ENCODE data around the gene BCDIN3D.

BCDIN3D gene

DNA sequence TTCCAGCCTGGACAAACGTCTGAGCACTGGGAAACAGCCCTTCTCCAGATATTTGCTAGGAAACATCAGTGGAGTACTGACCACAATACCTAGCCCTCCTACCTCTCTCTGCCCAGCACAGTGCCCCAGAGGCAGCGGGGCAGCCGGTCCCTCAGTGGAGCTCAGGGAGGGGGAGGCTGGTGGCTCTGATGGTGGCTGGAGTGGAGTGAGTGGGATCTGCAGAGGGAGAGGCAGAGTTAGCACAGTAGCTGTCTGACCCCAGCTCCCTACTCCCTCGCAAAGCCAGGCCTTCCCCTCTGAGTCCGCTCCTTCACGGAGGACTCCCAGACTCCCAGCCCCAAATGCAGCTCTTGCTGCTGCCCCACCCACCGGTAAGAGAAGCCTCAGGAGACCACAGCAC is 44.7 kb downstream of the BCDIN3D start:
- Histone ChIP-seq H3K27me3 (replicated peaks in 2 of 5; ENCODE audit: control insufficient read depth in 4 of 5, insufficient read depth in 5 of 5, low read length in 4 of 5) (no peaks in the 10 kb centered on the region), H3K36me3 (ENCODE audit: control insufficient read depth in 4 of 4, insufficient read depth in 4 of 4, low read length in 3 of 4) (peaks cover 3 to 63% (median 39%) of the 10 kb centered on the region in 4 experiments), H3K4me3 (ENCODE audit: control insufficient read depth in 1 of 7, extremely low read depth in 1 of 7, insufficient read depth in 4 of 7, low read depth in 2 of 7, low read length in 6 of 7) (no peak overlapping the region), H3K4me1 (ENCODE audit: control extremely low read depth in 1 of 4, control insufficient read depth in 4 of 4, insufficient read depth in 4 of 4, low read length in 3 of 4) (no peaks in the 10 kb centered on the region), H3K27ac (ENCODE audit: insufficient read depth in 1 of 2, low read depth in 1 of 2, low read length in 2 of 2, poor library complexity in 1 of 2, severe bottlenecking in 2 of 2) (no peak overlapping the region), H3K9me3 (ENCODE audit: control extremely low read depth in 1 of 5, control insufficient read depth in 4 of 5, insufficient read depth in 2 of 5, low read depth in 1 of 5, low read length in 4 of 5) (no peaks in the 10 kb centered on the region)
- POLR2A ChIA-PET = no interaction called here
- 94% methylated on average over 5 of the region's 7 CpGs for WGBS (ENCODE audit: insufficient coverage)
- CTCF ChIA-PET = interaction anchor here (1.5 to 4.7 kb wide), 3 partner anchors 10 to 23 kb away, joined by 3 to 19 read pairs (median 5); no protein-coding TSS in a partner anchor
- no peak for DNase-seq

DNA sequence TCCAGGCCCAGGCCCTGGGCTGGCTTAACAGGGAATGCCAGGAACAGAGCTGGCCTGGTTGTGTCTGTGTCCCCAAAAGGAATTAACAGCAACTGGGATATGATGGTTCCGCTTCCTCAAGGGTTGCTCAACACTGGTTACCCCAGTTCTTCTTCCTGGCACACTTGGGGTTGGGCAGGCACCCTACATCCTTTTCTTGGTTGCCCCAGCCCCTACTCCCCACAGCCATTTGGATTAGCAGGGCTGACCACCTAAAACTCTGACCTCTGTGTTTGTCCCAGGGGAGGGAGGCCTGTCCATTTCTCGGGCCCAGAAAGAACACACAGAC is 45.5 kb downstream of the BCDIN3D start:
- H3K9me3 ChIP-seq (ENCODE audit: control extremely low read depth in 1 of 5, control insufficient read depth in 4 of 5, insufficient read depth in 2 of 5, low read depth in 1 of 5, low read length in 4 of 5) = no peaks in the 10 kb centered on the region
- no peak overlapping the region for H3K4me3 ChIP-seq (ENCODE audit: control insufficient read depth in 1 of 7, extremely low read depth in 1 of 7, insufficient read depth in 4 of 7, low read depth in 2 of 7, low read length in 6 of 7)
- ChIA-PET POLR2A (no interaction called here), CTCF (interaction anchor here (0.7 to 4.7 kb wide), 4 partner anchors 20 to 35 kb away, joined by 3 to 19 read pairs (median 5); no protein-coding TSS in a partner anchor)
- WGBS (ENCODE audit: insufficient coverage) = 80% methylated on average over 2 of the region's 2 CpGs
- no peak overlapping the region for H3K27ac ChIP-seq (ENCODE audit: insufficient read depth in 1 of 2, low read depth in 1 of 2, low read length in 2 of 2, poor library complexity in 1 of 2, severe bottlenecking in 2 of 2)
- DNase-seq = no peak
- no peaks in the 10 kb centered on the region for H3K4me1 ChIP-seq (ENCODE audit: control extremely low read depth in 1 of 4, control insufficient read depth in 4 of 4, insufficient read depth in 4 of 4, low read length in 3 of 4)
- H3K27me3 ChIP-seq (replicated peaks in 2 of 5; ENCODE audit: control insufficient read depth in 4 of 5, insufficient read depth in 5 of 5, low read length in 4 of 5) = no peaks in the 10 kb centered on the region
- peaks cover under 1 to 56% (median 34%) of the 10 kb centered on the region in 4 experiments for H3K36me3 ChIP-seq (ENCODE audit: control insufficient read depth in 4 of 4, insufficient read depth in 4 of 4, low read length in 3 of 4)

DNA sequence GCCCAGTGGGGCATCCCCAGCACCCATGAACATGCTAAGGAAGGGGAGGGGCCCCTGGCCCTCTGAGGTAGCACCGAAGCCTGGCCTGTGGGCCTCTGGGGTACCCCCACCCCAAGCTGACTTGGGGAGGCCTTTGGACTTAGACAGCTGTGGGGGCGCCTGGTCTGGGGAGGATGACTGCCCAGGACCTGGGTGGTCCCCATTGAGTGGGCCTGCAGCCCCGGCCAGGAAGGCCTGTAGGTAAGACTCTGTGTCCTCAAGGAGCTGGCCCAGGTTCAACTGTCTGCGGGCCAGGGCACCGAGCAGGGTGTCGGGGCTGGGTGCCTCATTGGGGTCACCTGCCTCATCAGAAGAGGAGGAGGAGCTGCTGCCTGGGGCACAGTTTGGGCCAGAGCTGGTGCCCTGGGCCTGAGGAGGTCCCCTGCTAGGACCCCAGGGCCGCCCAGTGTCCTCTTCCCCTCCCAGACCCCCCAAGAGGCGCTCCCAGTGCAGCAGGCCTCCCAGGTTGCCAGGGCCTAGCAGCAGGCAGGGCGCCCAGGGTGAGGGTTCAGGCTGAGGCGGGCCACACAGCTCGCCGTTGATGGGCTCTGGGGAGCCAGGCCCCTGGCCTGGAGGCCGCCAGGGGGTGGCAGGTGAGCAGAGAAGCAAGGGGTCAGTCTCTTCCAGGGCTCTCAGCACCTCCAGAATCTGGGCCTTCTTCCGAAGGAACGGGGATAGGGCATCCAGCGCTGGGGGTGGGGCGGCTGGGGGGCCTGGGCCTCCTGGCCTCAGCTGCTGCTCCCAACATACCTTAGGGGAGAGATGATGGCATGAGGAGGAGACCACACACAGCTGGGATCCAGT is 46.1 kb downstream of the BCDIN3D start:
- H3K4me1 ChIP-seq (ENCODE audit: control extremely low read depth in 1 of 4, control insufficient read depth in 4 of 4, insufficient read depth in 4 of 4, low read length in 3 of 4) = no peaks in the 10 kb centered on the region
- no peaks in the 10 kb centered on the region for H3K9me3 ChIP-seq (ENCODE audit: control extremely low read depth in 1 of 5, control insufficient read depth in 4 of 5, insufficient read depth in 2 of 5, low read depth in 1 of 5, low read length in 4 of 5)
- H3K27ac ChIP-seq (ENCODE audit: insufficient read depth in 1 of 2, low read depth in 1 of 2, low read length in 2 of 2, poor library complexity in 1 of 2, severe bottlenecking in 2 of 2) = no peak overlapping the region
- no peak for DNase-seq
- H3K36me3 ChIP-seq (ENCODE audit: control insufficient read depth in 4 of 4, insufficient read depth in 4 of 4, low read length in 3 of 4) = peaks cover 0 to 57% (median 36%) of the 10 kb centered on the region in 4 experiments
- POLR2A ChIA-PET = interaction anchor here (1.0 kb wide), 1 partner anchor 29 kb away, joined by 4 read pairs; no protein-coding TSS in a partner anchor
- H3K27me3 ChIP-seq (replicated peaks in 2 of 5; ENCODE audit: control insufficient read depth in 4 of 5, insufficient read depth in 5 of 5, low read length in 4 of 5) = no peaks in the 10 kb centered on the region
- no peak overlapping the region for H3K4me3 ChIP-seq (ENCODE audit: control insufficient read depth in 1 of 7, extremely low read depth in 1 of 7, insufficient read depth in 4 of 7, low read depth in 2 of 7, low read length in 6 of 7)
- CTCF ChIA-PET = interaction anchor here (0.5 to 4.7 kb wide), 10 partner anchors 8 to 77 kb away, joined by 3 to 19 read pairs (median 4); no protein-coding TSS in a partner anchor
- 98% methylated on average over 13 of the region's 17 CpGs for WGBS (ENCODE audit: insufficient coverage)

DNA sequence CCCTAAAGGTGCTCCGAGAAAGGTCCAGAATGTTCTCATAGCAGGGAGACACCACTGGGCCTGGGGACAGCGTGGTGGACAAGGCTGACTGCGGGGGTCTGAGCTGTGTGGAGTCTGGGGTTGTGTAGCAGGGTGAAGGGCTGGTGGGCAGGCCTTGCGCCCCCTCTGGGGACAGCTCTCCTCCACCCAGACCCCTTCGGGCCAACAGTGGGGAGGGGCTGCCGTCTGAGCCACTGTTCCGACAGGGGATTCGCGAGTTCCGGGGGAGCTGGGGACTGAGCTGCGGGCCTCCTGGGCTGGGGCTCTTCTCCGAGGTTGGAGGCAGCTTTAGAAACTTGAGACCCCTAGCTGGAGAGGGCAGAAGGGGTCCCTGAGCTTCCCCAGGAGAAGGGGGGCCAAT is 46.8 kb downstream of the BCDIN3D start:
- 96% methylated on average over 11 of the region's 12 CpGs for WGBS (ENCODE audit: insufficient coverage)
- no peak overlapping the region for H3K27ac ChIP-seq (ENCODE audit: insufficient read depth in 1 of 2, low read depth in 1 of 2, low read length in 2 of 2, poor library complexity in 1 of 2, severe bottlenecking in 2 of 2)
- DNase-seq = no peak
- POLR2A ChIA-PET = interaction anchor here (1.0 kb wide), 1 partner anchor 29 kb away, joined by 4 read pairs; no protein-coding TSS in a partner anchor
- no peak overlapping the region for H3K4me3 ChIP-seq (ENCODE audit: control insufficient read depth in 1 of 7, extremely low read depth in 1 of 7, insufficient read depth in 4 of 7, low read depth in 2 of 7, low read length in 6 of 7)
- H3K9me3 ChIP-seq (ENCODE audit: control extremely low read depth in 1 of 5, control insufficient read depth in 4 of 5, insufficient read depth in 2 of 5, low read depth in 1 of 5, low read length in 4 of 5) = no peaks in the 10 kb centered on the region
- CTCF ChIA-PET = interaction anchor here (0.5 to 4.7 kb wide), 11 partner anchors 9 to 150 kb away, joined by 3 to 19 read pairs (median 4); no protein-coding TSS in a partner anchor
- peaks cover 0 to 52% (median 32%) of the 10 kb centered on the region in 4 experiments for H3K36me3 ChIP-seq (ENCODE audit: control insufficient read depth in 4 of 4, insufficient read depth in 4 of 4, low read length in 3 of 4)
- H3K4me1 ChIP-seq (ENCODE audit: control extremely low read depth in 1 of 4, control insufficient read depth in 4 of 4, insufficient read depth in 4 of 4, low read length in 3 of 4) = peaks cover 0 to 5% (median 2%) of the 10 kb centered on the region in 4 experiments
- no peaks in the 10 kb centered on the region for H3K27me3 ChIP-seq (replicated peaks in 2 of 5; ENCODE audit: control insufficient read depth in 4 of 5, insufficient read depth in 5 of 5, low read length in 4 of 5)

DNA sequence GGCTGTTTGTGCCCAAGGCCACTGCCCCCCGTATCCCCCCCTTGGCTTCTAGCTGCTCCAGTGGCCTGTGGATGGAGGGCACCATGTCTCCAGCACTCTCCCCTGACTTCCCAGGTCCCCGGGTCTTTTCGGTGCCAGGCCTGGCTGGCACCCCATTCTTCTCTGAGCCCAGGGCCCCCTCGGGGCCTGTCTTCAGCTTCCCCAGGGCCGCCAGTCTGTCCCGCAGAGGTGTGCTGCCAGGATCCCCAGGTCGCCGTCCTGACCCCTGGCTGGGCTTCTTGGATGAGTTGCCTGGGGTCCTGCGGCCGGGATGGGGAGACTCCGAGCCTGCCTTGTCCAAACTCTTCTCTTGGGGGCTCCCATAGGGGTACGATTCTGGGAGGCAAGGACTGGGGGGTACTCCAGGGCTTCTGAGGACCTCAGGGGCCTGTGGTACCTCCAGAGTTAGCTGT is 47.2 kb downstream of the BCDIN3D start:
- ChIA-PET CTCF (interaction anchor here (0.6 to 4.7 kb wide), 7 partner anchors 11 to 150 kb away, joined by 3 to 19 read pairs (median 5); no protein-coding TSS in a partner anchor), POLR2A (interaction anchor here (0.6 kb wide), 1 partner anchor 30 kb away, joined by 3 read pairs; no protein-coding TSS in a partner anchor)

DNA sequence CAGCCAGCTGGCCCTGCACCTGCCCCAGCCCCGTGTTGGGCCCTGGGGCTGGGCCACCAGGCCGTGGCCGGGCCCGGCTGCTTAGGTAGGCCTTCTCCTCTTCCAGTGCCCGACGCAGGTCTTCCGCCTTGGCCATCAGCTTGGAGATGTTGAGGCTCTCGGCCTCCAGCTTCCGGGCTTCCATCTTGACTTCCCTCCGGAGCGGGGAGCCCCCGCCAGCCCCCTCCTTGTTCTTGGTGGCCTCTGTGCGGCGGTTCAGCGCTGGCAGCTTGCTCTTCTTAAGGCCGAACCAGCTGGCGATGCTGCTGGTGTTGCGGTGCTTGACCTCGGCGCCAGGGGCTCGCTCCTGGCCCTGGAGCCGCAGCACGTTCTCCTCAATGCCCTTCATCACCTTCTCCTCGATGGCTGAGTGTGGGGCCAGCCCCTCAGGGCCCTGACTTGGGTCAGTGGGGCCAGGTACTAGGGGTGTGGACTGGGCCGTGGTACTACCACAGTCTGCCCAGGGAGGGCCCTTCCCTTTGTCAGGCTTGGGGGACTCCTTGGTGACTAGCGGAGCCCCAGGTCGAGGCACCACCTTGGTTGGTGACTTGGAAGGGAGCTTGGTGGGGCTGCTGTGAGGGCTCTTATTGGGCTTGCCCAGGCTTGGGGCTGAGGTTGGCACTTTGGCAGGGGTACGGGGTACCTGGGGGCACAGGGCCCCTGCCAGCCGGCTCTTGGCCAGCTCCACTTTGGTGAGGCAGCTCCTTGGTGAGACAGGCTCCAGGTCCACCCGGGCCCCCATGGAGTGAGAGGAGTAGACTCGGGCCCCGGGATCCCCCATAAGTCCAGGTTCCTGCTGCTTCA is 47.9 kb downstream of the BCDIN3D start:
- CTCF ChIA-PET = interaction anchor here (0.6 to 1.4 kb wide), 5 partner anchors 14 to 149 kb away, joined by 3 to 7 read pairs (median 4); no protein-coding TSS in a partner anchor
- H3K4me1 ChIP-seq (ENCODE audit: control extremely low read depth in 1 of 4, control insufficient read depth in 4 of 4, insufficient read depth in 4 of 4, low read length in 3 of 4) = peaks cover 0 to 12% (median 6%) of the 10 kb centered on the region in 4 experiments
- H3K4me3 ChIP-seq (ENCODE audit: control insufficient read depth in 1 of 7, extremely low read depth in 1 of 7, insufficient read depth in 4 of 7, low read depth in 2 of 7, low read length in 6 of 7) = no peak overlapping the region
- H3K36me3 ChIP-seq (ENCODE audit: control insufficient read depth in 4 of 4, insufficient read depth in 4 of 4, low read length in 3 of 4) = peaks cover 0 to 44% (median 28%) of the 10 kb centered on the region in 4 experiments
- H3K27ac ChIP-seq (ENCODE audit: insufficient read depth in 1 of 2, low read depth in 1 of 2, low read length in 2 of 2, poor library complexity in 1 of 2, severe bottlenecking in 2 of 2) = no peak overlapping the region
- H3K27me3 ChIP-seq (replicated peaks in 2 of 5; ENCODE audit: control insufficient read depth in 4 of 5, insufficient read depth in 5 of 5, low read length in 4 of 5) = no peaks in the 10 kb centered on the region
- no peak for DNase-seq
- H3K9me3 ChIP-seq (ENCODE audit: control extremely low read depth in 1 of 5, control insufficient read depth in 4 of 5, insufficient read depth in 2 of 5, low read depth in 1 of 5, low read length in 4 of 5) = no peaks in the 10 kb centered on the region
- POLR2A ChIA-PET = interaction anchor here (0.6 kb wide), 1 partner anchor 30 kb away, joined by 3 read pairs; no protein-coding TSS in a partner anchor
- 92% methylated on average over 26 of the region's 32 CpGs for WGBS (ENCODE audit: insufficient coverage)

More for the DNA sequence above, 47.2 kb downstream of the BCDIN3D start:
- Histone ChIP-seq H3K27ac (ENCODE audit: insufficient read depth in 1 of 2, low read depth in 1 of 2, low read length in 2 of 2, poor library complexity in 1 of 2, severe bottlenecking in 2 of 2) (no peak overlapping the region), H3K4me1 (ENCODE audit: control extremely low read depth in 1 of 4, control insufficient read depth in 4 of 4, insufficient read depth in 4 of 4, low read length in 3 of 4) (peaks cover 0 to 10% (median 5%) of the 10 kb centered on the region in 4 experiments), H3K4me3 (ENCODE audit: control insufficient read depth in 1 of 7, extremely low read depth in 1 of 7, insufficient read depth in 4 of 7, low read depth in 2 of 7, low read length in 6 of 7) (no peak overlapping the region), H3K9me3 (ENCODE audit: control extremely low read depth in 1 of 5, control insufficient read depth in 4 of 5, insufficient read depth in 2 of 5, low read depth in 1 of 5, low read length in 4 of 5) (no peaks in the 10 kb centered on the region), H3K27me3 (replicated peaks in 2 of 5; ENCODE audit: control insufficient read depth in 4 of 5, insufficient read depth in 5 of 5, low read length in 4 of 5) (no peaks in the 10 kb centered on the region), H3K36me3 (ENCODE audit: control insufficient read depth in 4 of 4, insufficient read depth in 4 of 4, low read length in 3 of 4) (peaks cover 0 to 49% (median 30%) of the 10 kb centered on the region in 4 experiments)
- no peak for DNase-seq
- WGBS (ENCODE audit: insufficient coverage) = 100% methylated on average over 10 of the region's 12 CpGs

Data from common myeloid progenitor, CD34-positive (primary cell).